Type B pancreatic cell (in vitro differentiated cells): ENCODE data around the gene PIGC. TPM values are rescaled to one million over a fixed set of nuclear protein-coding genes. Genes with fewer than 3 reads are reported as not detected.

ENCODE experiments used
- DNase-seq: peaks from one replicate; pipeline ENCODE4 v3.0.0; 2021; ENCODE audit warnings: mixed read lengths; ENCODE audit not compliant: unreplicated experiment; ENCODE audit errors: extremely low spot score
- H3K27ac Mint-ChIP-seq: 2 replicates; pipeline ENCODE4 v1.8.0; 2021; ENCODE audit warnings: mild to moderate bottlenecking, mixed read lengths
- H3K27me3 Mint-ChIP-seq: 2 replicates; pipeline ENCODE4 v1.8.0; 2021; ENCODE audit warnings: mixed read lengths
- H3K36me3 Mint-ChIP-seq: 2 replicates; pipeline ENCODE4 v1.8.0; 2021; ENCODE audit warnings: mixed read lengths
- H3K4me1 Mint-ChIP-seq: one replicate; pipeline ENCODE4 v1.8.0; 2021; ENCODE audit warnings: mixed read lengths; ENCODE audit not compliant: unreplicated experiment
- H3K4me3 Mint-ChIP-seq: 2 replicates; pipeline ENCODE4 v1.8.0; 2021; ENCODE audit warnings: mild to moderate bottlenecking, mixed read lengths
- H3K9me3 Mint-ChIP-seq: 2 replicates; pipeline ENCODE4 v1.8.0; 2021; ENCODE audit warnings: mixed read lengths
- CTCF ChIP-seq: fragments of 200-600 bp; sonication (generic); conservative IDR thresholded peaks from 2 replicates; pipeline ENCODE4 v1.5.0; 2021; ENCODE audit warnings: antibody characterized with exemption, mild to moderate bottlenecking
- total RNA-seq: library from RNA; stranded (reverse); gene quantifications from 2 replicates; pipeline ENCODE4 v1.2.1, GENCODE V29; 2021; ENCODE audit warnings: low replicate concordance

The PIGC gene
- total RNA-seq, 1 donor from 2014 or later: 37.3 TPM

- Mint-ChIP-seq H3K9me3 (peaks cover 12% of the 10 kb centered on the region), H3K27me3 (no peaks in the 10 kb centered on the region), H3K36me3 (no peaks in the 10 kb centered on the region), H3K4me1 (peaks cover 16% of the 10 kb centered on the region), H3K4me3 (peak overlapping the region; percentile 44), H3K27ac (peak overlapping the region; percentile 80)
- TF ChIP-seq CTCF: no peak
- no peak for DNase-seq
Measured at GRCh38 chr1:172480431-172480830, 36.6 kb upstream of the PIGC start.

GRCh38 chr1:172478485-172478884 is 34.6 kb upstream of the PIGC start:
- peak overlapping the region; percentile 98 for H3K27ac Mint-ChIP-seq
- no peaks in the 10 kb centered on the region for H3K27me3 Mint-ChIP-seq
- DNase-seq: no peak
- H3K9me3 Mint-ChIP-seq: peaks cover 11% of the 10 kb centered on the region
- H3K4me1 Mint-ChIP-seq: peaks cover 10% of the 10 kb centered on the region
- no peaks in the 10 kb centered on the region for H3K36me3 Mint-ChIP-seq
- no peak for TF ChIP-seq CTCF
- peak overlapping the region; percentile 17 for H3K4me3 Mint-ChIP-seq

- H3K36me3 Mint-ChIP-seq: no peaks in the 10 kb centered on the region
- no peak for TF ChIP-seq CTCF
- H3K4me1 Mint-ChIP-seq: peaks cover 10% of the 10 kb centered on the region
- peaks cover 11% of the 10 kb centered on the region for H3K9me3 Mint-ChIP-seq
- no peaks in the 10 kb centered on the region for H3K27me3 Mint-ChIP-seq
- H3K27ac Mint-ChIP-seq: peak overlapping the region; percentile 98
- H3K4me3 Mint-ChIP-seq: peak overlapping the region; percentile 26
- DNase-seq: no peak
Measured at GRCh38 chr1:172477741-172478140, 33.9 kb upstream of the PIGC start.

GRCh38 chr1:172477216-172477615 is 33.3 kb upstream of the PIGC start:
- Mint-ChIP-seq H3K9me3 (peaks cover 11% of the 10 kb centered on the region), H3K4me1 (peaks cover 10% of the 10 kb centered on the region), H3K27me3 (no peaks in the 10 kb centered on the region), H3K36me3 (no peaks in the 10 kb centered on the region), H3K27ac (peak overlapping the region; percentile 98), H3K4me3 (peak overlapping the region; percentile 26)
- DNase-seq: no peak
- TF ChIP-seq CTCF: no peak

GRCh38 chr1:172476218-172476811 is 32.4 kb upstream of the PIGC start:
- no peak for DNase-seq
- Mint-ChIP-seq H3K4me1 (peaks cover 10% of the 10 kb centered on the region), H3K27ac (peak overlapping the region; percentile 98), H3K27me3 (no peaks in the 10 kb centered on the region), H3K4me3 (peak overlapping the region; percentile 53), H3K36me3 (no peaks in the 10 kb centered on the region), H3K9me3 (peaks cover 11% of the 10 kb centered on the region)
- TF ChIP-seq CTCF: no peak

GRCh38 chr1:172473842-172474241 is 30.0 kb upstream of the PIGC start:
- no peak overlapping the region for H3K4me3 Mint-ChIP-seq
- no peaks in the 10 kb centered on the region for H3K36me3 Mint-ChIP-seq
- no peak overlapping the region for H3K27ac Mint-ChIP-seq
- H3K4me1 Mint-ChIP-seq: peaks cover 10% of the 10 kb centered on the region
- no peak for DNase-seq
- H3K27me3 Mint-ChIP-seq: no peaks in the 10 kb centered on the region
- H3K9me3 Mint-ChIP-seq: peaks cover 5% of the 10 kb centered on the region
- TF ChIP-seq CTCF: no peak
